ENCODE measurements around the gene SLIT2. TPM values are rescaled to one million over a fixed set of nuclear protein-coding genes. Genes with fewer than 3 reads are reported as not detected.

Gene SLIT2, protein sequence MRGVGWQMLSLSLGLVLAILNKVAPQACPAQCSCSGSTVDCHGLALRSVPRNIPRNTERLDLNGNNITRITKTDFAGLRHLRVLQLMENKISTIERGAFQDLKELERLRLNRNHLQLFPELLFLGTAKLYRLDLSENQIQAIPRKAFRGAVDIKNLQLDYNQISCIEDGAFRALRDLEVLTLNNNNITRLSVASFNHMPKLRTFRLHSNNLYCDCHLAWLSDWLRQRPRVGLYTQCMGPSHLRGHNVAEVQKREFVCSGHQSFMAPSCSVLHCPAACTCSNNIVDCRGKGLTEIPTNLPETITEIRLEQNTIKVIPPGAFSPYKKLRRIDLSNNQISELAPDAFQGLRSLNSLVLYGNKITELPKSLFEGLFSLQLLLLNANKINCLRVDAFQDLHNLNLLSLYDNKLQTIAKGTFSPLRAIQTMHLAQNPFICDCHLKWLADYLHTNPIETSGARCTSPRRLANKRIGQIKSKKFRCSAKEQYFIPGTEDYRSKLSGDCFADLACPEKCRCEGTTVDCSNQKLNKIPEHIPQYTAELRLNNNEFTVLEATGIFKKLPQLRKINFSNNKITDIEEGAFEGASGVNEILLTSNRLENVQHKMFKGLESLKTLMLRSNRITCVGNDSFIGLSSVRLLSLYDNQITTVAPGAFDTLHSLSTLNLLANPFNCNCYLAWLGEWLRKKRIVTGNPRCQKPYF (N-terminal part only)
- polyA plus RNA-seq (2013) = 3.8 and 4.2 TPM in 2 replicates

DNA sequence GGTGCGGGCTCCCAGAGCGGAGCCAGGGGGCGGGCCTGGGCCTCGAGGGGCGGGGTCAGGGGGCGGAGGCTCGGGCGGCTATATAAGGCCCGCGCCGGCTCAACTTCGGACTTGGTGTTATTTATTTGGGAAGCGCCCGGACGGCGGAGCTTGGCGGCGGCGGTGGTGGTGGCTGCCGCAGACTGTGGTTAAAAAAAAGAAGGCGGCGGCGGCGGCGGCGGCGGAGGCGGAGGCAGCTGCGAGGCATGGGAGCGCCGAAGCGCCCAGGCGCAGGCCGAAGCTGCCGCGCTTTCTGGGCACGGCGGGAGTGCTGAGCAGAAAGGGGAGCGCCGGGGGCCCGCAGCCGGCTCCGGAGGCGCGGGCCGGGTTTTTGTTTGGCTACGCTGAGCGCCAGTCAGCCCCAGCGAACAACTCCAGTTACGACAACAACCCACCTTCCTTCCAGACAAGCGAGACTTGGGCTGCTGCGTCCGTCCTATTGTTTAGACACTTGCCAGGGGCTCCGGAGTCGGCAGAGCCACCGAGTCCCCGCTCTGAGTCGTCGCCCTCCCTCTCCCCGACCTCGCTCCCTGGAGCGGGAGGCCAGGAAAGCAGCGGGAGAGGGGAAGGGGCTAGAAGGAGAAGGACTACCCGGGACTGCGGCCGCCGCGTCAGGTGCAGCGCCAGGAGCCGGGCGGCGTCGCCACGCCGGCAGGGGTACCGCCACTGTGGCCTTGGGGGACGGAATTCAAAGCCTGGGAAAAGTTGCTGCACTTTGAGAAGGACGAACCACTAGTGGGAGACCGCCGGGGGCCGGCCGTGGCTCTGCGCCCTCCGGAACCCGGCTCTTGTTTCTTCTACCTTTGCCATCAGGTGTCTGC is at the start of gene SLIT2:
Gene SLIT2, plus strand, starts transcription at position 110 of the 860 bp plus-strand sequence. CDS start 1,911 bp downstream, outside the sequence.
- H3K79me1 ChIP-seq (ENCODE audit: low read length) = peaks cover 4% of the 10 kb centered on the region
- H3K9ac ChIP-seq (ENCODE audit: low read length) = peak within 1 kb of the TSS; percentile 82
- DNase-seq = peak; percentile 71 to 83
- no peak within 1 kb of the TSS for H4K91ac ChIP-seq (ENCODE audit: low read depth, low read length)
- WGBS (ENCODE audit: extremely low coverage, insufficient coverage, insufficient read length) = no CpG with 5 or more reads among the region's 85 CpGs
- no peak within 1 kb of the TSS for H3K14ac ChIP-seq (ENCODE audit: low read length)
- peaks cover 26% of the 10 kb centered on the region for H3K27me3 ChIP-seq (ENCODE audit: insufficient read depth, low read length)
- H3K23ac ChIP-seq (ENCODE audit: low read length) = no peak within 1 kb of the TSS
- no peak within 1 kb of the TSS for H3K27ac ChIP-seq (ENCODE audit: low read depth, low read length)
- H3K79me2 ChIP-seq (ENCODE audit: control insufficient read depth, insufficient read depth, low read length, poor library complexity) = no peaks in the 10 kb centered on the region
- H2AFZ ChIP-seq (ENCODE audit: insufficient read depth, low read length, poor library complexity) = peak within 1 kb of the TSS; percentile 79
- peak within 1 kb of the TSS; percentile 98 for H3K4me2 ChIP-seq (ENCODE audit: low read length)
- H4K8ac ChIP-seq (ENCODE audit: low read depth, low read length) = peak within 1 kb of the TSS; percentile 18
- no peak within 1 kb of the TSS for H2AK5ac ChIP-seq (ENCODE audit: low read length)
- peak within 1 kb of the TSS; percentile 69 for H3K18ac ChIP-seq (ENCODE audit: low read length)
- no peak within 1 kb of the TSS for H2BK12ac ChIP-seq (ENCODE audit: low read length)
- peaks cover 2% of the 10 kb centered on the region for H3K9me3 ChIP-seq (ENCODE audit: insufficient read depth, low read depth, low read length)
- no peak within 1 kb of the TSS for H2BK5ac ChIP-seq (ENCODE audit: low read depth, low read length, poor library complexity)
- H4K12ac ChIP-seq (ENCODE audit: low read depth, low read length) = peak within 1 kb of the TSS; percentile 7
- peaks cover 23 to 29% of the 10 kb centered on the region in 2 experiments for H3K4me1 ChIP-seq (ENCODE audit: control insufficient read depth in 1 of 2, insufficient read depth in 2 of 2, low read length in 2 of 2)
- no peak within 1 kb of the TSS for H3K4ac ChIP-seq (ENCODE audit: low read depth, low read length)
- peak within 1 kb of the TSS; percentile 84 for H3K4me3 ChIP-seq (ENCODE audit: low read depth, low read length)
- no peaks in the 10 kb centered on the region for H3K36me3 ChIP-seq (ENCODE audit: control insufficient read depth in 1 of 2, insufficient read depth in 2 of 2, low read length in 2 of 2)
- no peak within 1 kb of the TSS for H2BK120ac ChIP-seq (ENCODE audit: insufficient read depth, low read length, poor library complexity)

DNA sequence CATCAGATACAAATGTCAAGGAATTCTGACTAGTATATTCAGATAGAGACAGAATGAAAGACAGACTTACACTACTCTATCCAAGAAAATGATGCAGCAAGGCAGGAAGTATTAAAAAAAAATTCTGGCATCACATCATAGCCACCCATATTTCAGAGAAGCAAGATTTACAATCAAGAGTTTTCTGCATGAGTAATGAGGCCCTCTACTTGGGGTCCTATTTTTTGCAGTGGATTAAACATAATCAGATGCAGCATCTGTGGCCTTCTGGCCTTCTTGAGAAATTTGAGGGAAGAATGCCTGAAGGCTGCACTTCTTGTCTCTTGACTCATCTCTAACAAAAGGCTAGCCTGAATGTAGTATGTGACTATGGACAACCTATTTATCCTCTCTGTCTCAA is 48.2 kb upstream of the SLIT2 start:
- Histone ChIP-seq H2AK5ac (ENCODE audit: low read length) (no peak overlapping the region), H3K4ac (ENCODE audit: low read depth, low read length) (no peak overlapping the region), H4K8ac (ENCODE audit: low read depth, low read length) (no peak overlapping the region), H3K9me3 (ENCODE audit: insufficient read depth, low read depth, low read length) (no peaks in the 10 kb centered on the region), H3K79me2 (ENCODE audit: control insufficient read depth, insufficient read depth, low read length, poor library complexity) (no peaks in the 10 kb centered on the region), H3K4me2 (ENCODE audit: low read length) (no peak overlapping the region), H2BK12ac (ENCODE audit: low read length) (no peak overlapping the region), H4K91ac (ENCODE audit: low read depth, low read length) (no peak overlapping the region), H3K9ac (ENCODE audit: low read length) (no peak overlapping the region), H2BK5ac (ENCODE audit: low read depth, low read length, poor library complexity) (no peak overlapping the region), H2BK120ac (ENCODE audit: insufficient read depth, low read length, poor library complexity) (no peak overlapping the region), H3K79me1 (ENCODE audit: low read length) (no peaks in the 10 kb centered on the region), H3K14ac (ENCODE audit: low read length) (no peak overlapping the region), H2AFZ (ENCODE audit: insufficient read depth, low read length, poor library complexity) (no peak overlapping the region), H3K27me3 (ENCODE audit: insufficient read depth, low read length) (no peaks in the 10 kb centered on the region), H3K18ac (ENCODE audit: low read length) (no peak overlapping the region), H4K12ac (ENCODE audit: low read depth, low read length) (no peak overlapping the region), H3K23ac (ENCODE audit: low read length) (no peak overlapping the region), H3K27ac (ENCODE audit: low read depth, low read length) (no peak overlapping the region), H3K36me3 (ENCODE audit: control insufficient read depth in 1 of 2, insufficient read depth in 2 of 2, low read length in 2 of 2) (no peaks in the 10 kb centered on the region), H3K4me3 (ENCODE audit: low read depth, low read length) (no peak overlapping the region), H3K4me1 (ENCODE audit: control insufficient read depth in 1 of 2, insufficient read depth in 2 of 2, low read length in 2 of 2) (no peaks in the 10 kb centered on the region)
- DNase-seq = no peak

DNA sequence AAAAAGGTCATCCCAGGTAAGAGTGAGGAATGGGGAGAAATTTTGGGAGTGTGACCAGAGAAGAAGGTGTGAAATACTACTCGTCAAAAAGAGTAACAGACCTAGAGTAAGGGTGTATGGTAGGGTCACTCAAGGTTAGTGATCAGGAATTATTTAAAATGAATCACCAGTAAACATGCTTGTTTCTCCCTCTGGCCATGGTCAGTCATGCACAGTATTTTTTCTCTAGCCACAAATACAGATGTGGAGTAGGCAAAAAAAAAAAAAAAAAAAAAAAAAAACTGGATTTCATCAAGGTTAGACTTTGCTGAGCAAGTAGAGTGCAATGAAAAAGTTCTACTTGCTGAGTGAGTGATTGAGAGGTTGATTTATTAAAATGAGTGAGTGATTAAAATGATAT is 34.2 kb upstream of the SLIT2 start:
- H4K8ac ChIP-seq (ENCODE audit: low read depth, low read length) = no peak overlapping the region
- H3K27ac ChIP-seq (ENCODE audit: low read depth, low read length) = no peak overlapping the region
- no peak overlapping the region for H4K12ac ChIP-seq (ENCODE audit: low read depth, low read length)
- no CpG with 5 or more reads among the region's 1 CpG for WGBS (ENCODE audit: extremely low coverage, insufficient coverage, insufficient read length)
- H3K4me1 ChIP-seq (ENCODE audit: control insufficient read depth in 1 of 2, insufficient read depth in 2 of 2, low read length in 2 of 2) = no peaks in the 10 kb centered on the region
- H2AK5ac ChIP-seq (ENCODE audit: low read length) = no peak overlapping the region
- no peak overlapping the region for H2BK12ac ChIP-seq (ENCODE audit: low read length)
- H3K79me1 ChIP-seq (ENCODE audit: low read length) = no peaks in the 10 kb centered on the region
- no peak overlapping the region for H3K18ac ChIP-seq (ENCODE audit: low read length)
- H3K14ac ChIP-seq (ENCODE audit: low read length) = no peak overlapping the region
- no peaks in the 10 kb centered on the region for H3K27me3 ChIP-seq (ENCODE audit: insufficient read depth, low read length)
- no peaks in the 10 kb centered on the region for H3K36me3 ChIP-seq (ENCODE audit: control insufficient read depth in 1 of 2, insufficient read depth in 2 of 2, low read length in 2 of 2)
- H2AFZ ChIP-seq (ENCODE audit: insufficient read depth, low read length, poor library complexity) = no peak overlapping the region
- no peak overlapping the region for H3K9ac ChIP-seq (ENCODE audit: low read length)
- no peak overlapping the region for H2BK120ac ChIP-seq (ENCODE audit: insufficient read depth, low read length, poor library complexity)
- H3K4me2 ChIP-seq (ENCODE audit: low read length) = no peak overlapping the region
- H4K91ac ChIP-seq (ENCODE audit: low read depth, low read length) = no peak overlapping the region
- DNase-seq = no peak
- no peaks in the 10 kb centered on the region for H3K9me3 ChIP-seq (ENCODE audit: insufficient read depth, low read depth, low read length)
- H3K4ac ChIP-seq (ENCODE audit: low read depth, low read length) = no peak overlapping the region
- no peak overlapping the region for H2BK5ac ChIP-seq (ENCODE audit: low read depth, low read length, poor library complexity)
- no peak overlapping the region for H3K23ac ChIP-seq (ENCODE audit: low read length)
- H3K4me3 ChIP-seq (ENCODE audit: low read depth, low read length) = no peak overlapping the region
- no peaks in the 10 kb centered on the region for H3K79me2 ChIP-seq (ENCODE audit: control insufficient read depth, insufficient read depth, low read length, poor library complexity)

DNA sequence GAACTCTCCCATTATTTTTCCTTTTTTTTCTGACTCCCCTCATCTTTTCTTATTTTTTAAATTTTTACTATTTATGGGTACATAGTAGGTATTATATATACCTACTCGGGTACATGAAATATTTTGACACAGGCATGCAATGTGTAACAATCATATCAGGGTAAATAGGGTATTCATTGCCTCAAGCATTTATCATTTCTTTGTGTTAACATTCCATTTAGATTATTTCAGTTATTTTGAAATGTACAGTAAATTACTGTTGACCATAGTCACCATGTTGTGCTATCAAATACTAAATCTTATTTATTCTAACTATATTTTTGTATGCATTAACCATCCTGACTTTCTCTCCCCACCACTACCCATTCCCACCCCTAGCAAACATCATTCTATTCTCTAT is 33.8 kb upstream of the SLIT2 start:
- no peak overlapping the region for H3K4ac ChIP-seq (ENCODE audit: low read depth, low read length)
- H4K8ac ChIP-seq (ENCODE audit: low read depth, low read length) = no peak overlapping the region
- no peak overlapping the region for H3K4me2 ChIP-seq (ENCODE audit: low read length)
- no peak overlapping the region for H3K18ac ChIP-seq (ENCODE audit: low read length)
- no peak overlapping the region for H4K12ac ChIP-seq (ENCODE audit: low read depth, low read length)
- no peak overlapping the region for H2BK120ac ChIP-seq (ENCODE audit: insufficient read depth, low read length, poor library complexity)
- H3K36me3 ChIP-seq (ENCODE audit: control insufficient read depth in 1 of 2, insufficient read depth in 2 of 2, low read length in 2 of 2) = no peaks in the 10 kb centered on the region
- H3K79me1 ChIP-seq (ENCODE audit: low read length) = no peaks in the 10 kb centered on the region
- H3K14ac ChIP-seq (ENCODE audit: low read length) = no peak overlapping the region
- no peak overlapping the region for H2BK5ac ChIP-seq (ENCODE audit: low read depth, low read length, poor library complexity)
- H2AK5ac ChIP-seq (ENCODE audit: low read length) = no peak overlapping the region
- no peak overlapping the region for H3K9ac ChIP-seq (ENCODE audit: low read length)
- H3K9me3 ChIP-seq (ENCODE audit: insufficient read depth, low read depth, low read length) = no peaks in the 10 kb centered on the region
- peak in 1 of 2 donors; percentile 8 for DNase-seq
- H3K4me1 ChIP-seq (ENCODE audit: control insufficient read depth in 1 of 2, insufficient read depth in 2 of 2, low read length in 2 of 2) = no peaks in the 10 kb centered on the region
- H2AFZ ChIP-seq (ENCODE audit: insufficient read depth, low read length, poor library complexity) = no peak overlapping the region
- H4K91ac ChIP-seq (ENCODE audit: low read depth, low read length) = no peak overlapping the region
- H2BK12ac ChIP-seq (ENCODE audit: low read length) = no peak overlapping the region
- no peak overlapping the region for H3K27ac ChIP-seq (ENCODE audit: low read depth, low read length)
- H3K4me3 ChIP-seq (ENCODE audit: low read depth, low read length) = no peak overlapping the region
- H3K27me3 ChIP-seq (ENCODE audit: insufficient read depth, low read length) = no peaks in the 10 kb centered on the region
- H3K79me2 ChIP-seq (ENCODE audit: control insufficient read depth, insufficient read depth, low read length, poor library complexity) = no peaks in the 10 kb centered on the region
- no CpG with 5 or more reads among the region's 1 CpG for WGBS (ENCODE audit: extremely low coverage, insufficient coverage, insufficient read length)
- H3K23ac ChIP-seq (ENCODE audit: low read length) = no peak overlapping the region

Data from trophoblast cell (in vitro differentiated cells and primary cell).